H9 (cell line): ENCODE results near the gene FOXJ3. TPM values are rescaled to one million over a fixed set of nuclear protein-coding genes. Genes with fewer than 3 reads are reported as not detected.

Source experiments
- DNase-seq: peaks from one replicate; pipeline ENCODE4 v3.0.0-alpha.2; 2017
- H2AFZ ChIP-seq: one replicate; pipeline ENCODE4 v1.6.1; 2013; ENCODE audit warnings: mild to moderate bottlenecking, low read length, control low read depth, moderate library complexity
- H2AK5ac ChIP-seq: 2 replicates; pipeline ENCODE4 v1.6.1; 2013; ENCODE audit warnings: low read length, control low read depth, mixed read lengths; ENCODE audit not compliant: insufficient read length
- H2BK120ac ChIP-seq: one replicate; pipeline ENCODE4 v1.6.1; 2013; ENCODE audit warnings: low read depth, mild to moderate bottlenecking, low read length, control low read depth, inconsistent platforms; ENCODE audit not compliant: poor library complexity, severe bottlenecking
- H2BK12ac ChIP-seq: 2 replicates; pipeline ENCODE4 v1.6.1; 2013; ENCODE audit warnings: low read length, control low read depth, mixed read lengths, low read depth; ENCODE audit not compliant: insufficient read length
- H2BK15ac ChIP-seq: 2 replicates; pipeline ENCODE4 v1.6.1; 2013; ENCODE audit warnings: low read depth, low read length, control low read depth
- H2BK20ac ChIP-seq: one replicate; pipeline ENCODE4 v1.6.1; 2013; ENCODE audit warnings: low read depth, mild to moderate bottlenecking, low read length, control low read depth, inconsistent platforms; ENCODE audit not compliant: poor library complexity, severe bottlenecking
- H2BK5ac ChIP-seq: 2 replicates; pipeline ENCODE4 v1.6.1; 2013; ENCODE audit warnings: low read length, control low read depth, mixed read lengths; ENCODE audit not compliant: insufficient read length
- H3K14ac ChIP-seq: 2 replicates; pipeline ENCODE4 v1.6.1; 2013; ENCODE audit warnings: low read length, control low read depth; ENCODE audit not compliant: insufficient read depth
- H3K18ac ChIP-seq: 2 replicates; pipeline ENCODE4 v1.6.1; 2013; ENCODE audit warnings: low read depth, mild to moderate bottlenecking, mixed read lengths, low read length, control low read depth; ENCODE audit not compliant: insufficient read length
- H3K23ac ChIP-seq: 2 replicates; pipeline ENCODE4 v1.6.1; 2013; ENCODE audit warnings: low read length, control low read depth, mixed read lengths, low read depth; ENCODE audit not compliant: insufficient read length
- H3K23me2 ChIP-seq: 2 replicates; pipeline ENCODE4 v1.6.1; 2013; ENCODE audit warnings: low read depth, mild to moderate bottlenecking, mixed read lengths, low read length, control low read depth; ENCODE audit not compliant: insufficient read length, poor library complexity, severe bottlenecking
- H3K27ac ChIP-seq: 2 replicates; pipeline ENCODE4 v1.5.1; 2013; ENCODE audit warnings: low read length, control low read depth, mixed read lengths, low read depth; ENCODE audit not compliant: insufficient read length
- H3K27me3 ChIP-seq: 2 replicates; pipeline ENCODE4 v1.6.1; 2013; ENCODE audit warnings: low read length, control low read depth, inconsistent platforms; ENCODE audit not compliant: insufficient read depth
- H3K4ac ChIP-seq: 2 replicates; pipeline ENCODE4 v1.6.1; 2013; ENCODE audit warnings: low read depth, mild to moderate bottlenecking, control low read depth, inconsistent platforms, low read length, moderate library complexity
- H3K4me1 ChIP-seq: 2 replicates; pipeline ENCODE4 v1.6.1; 2013; ENCODE audit warnings: low read length, control low read depth, inconsistent platforms; ENCODE audit not compliant: insufficient read depth
- H3K4me2 ChIP-seq: 2 replicates; pipeline ENCODE4 v1.6.1; 2013; ENCODE audit warnings: low read length, control low read depth, mixed read lengths; ENCODE audit not compliant: insufficient read length, insufficient read depth
- H3K56ac ChIP-seq: 2 replicates; pipeline ENCODE4 v1.6.1; 2013; ENCODE audit warnings: low read depth, mild to moderate bottlenecking, mixed read lengths, low read length, control low read depth; ENCODE audit not compliant: insufficient read length
- H3K79me1 ChIP-seq: 2 replicates; pipeline ENCODE4 v1.6.1; 2013; ENCODE audit warnings: low read depth, mild to moderate bottlenecking, moderate library complexity, low read length, control low read depth, inconsistent platforms; ENCODE audit not compliant: insufficient read depth, poor library complexity, severe bottlenecking
- H3K79me2 ChIP-seq: 2 replicates; pipeline ENCODE4 v1.6.1; 2013; ENCODE audit warnings: low read length, control low read depth, inconsistent platforms; ENCODE audit not compliant: insufficient read depth
- H3K9ac ChIP-seq: 2 replicates; pipeline ENCODE4 v1.6.1; 2013; ENCODE audit warnings: low read length, control low read depth, mixed read lengths; ENCODE audit not compliant: insufficient read length; ENCODE audit errors: extremely low read depth
- H3K9me3 ChIP-seq: one replicate; pipeline ENCODE4 v1.6.1; 2013; ENCODE audit warnings: low read depth, low read length, inconsistent platforms; ENCODE audit not compliant: control insufficient read depth
- H3T11ph ChIP-seq: one replicate; pipeline ENCODE4 v1.6.1; 2013; ENCODE audit warnings: mild to moderate bottlenecking, low read length, control low read depth, inconsistent platforms
- H4K20me1 ChIP-seq: one replicate; pipeline ENCODE4 v1.6.1; 2013; ENCODE audit not compliant: control insufficient read depth, insufficient read length, insufficient read depth
- H4K5ac ChIP-seq: 2 replicates; pipeline ENCODE4 v1.6.1; 2013; ENCODE audit warnings: low read depth, mild to moderate bottlenecking, mixed read lengths, low read length, control low read depth; ENCODE audit not compliant: insufficient read length
- H4K8ac ChIP-seq: replicated peaks from 2 replicates; pipeline ENCODE4 v1.6.1; 2013; ENCODE audit warnings: low read length, control low read depth, mixed read lengths, low read depth; ENCODE audit not compliant: insufficient read length
- H4K91ac ChIP-seq: 2 replicates; pipeline ENCODE4 v1.6.1; 2013; ENCODE audit warnings: low read depth, mild to moderate bottlenecking, moderate library complexity, mixed read lengths, low read length, control low read depth; ENCODE audit not compliant: insufficient read length
- H3K27ac Mint-ChIP-seq, 3 experiments: 2 replicates in 2 of 3; 3 replicates in 1 of 3; pipeline ENCODE4 v1.8.0; 2020 to 2021; ENCODE audit warnings: mixed read lengths in 3 of 3, mild to moderate bottlenecking in 1 of 3, moderate library complexity in 1 of 3
- H3K27me3 Mint-ChIP-seq: 2 replicates; pipeline ENCODE4 v1.8.0; 2021; ENCODE audit warnings: low read depth, mild to moderate bottlenecking, moderate library complexity, mixed read lengths
- H3K36me3 Mint-ChIP-seq, 3 experiments: 2 replicates in 2 of 3; 3 replicates in 1 of 3; pipeline ENCODE4 v1.8.0; 2020 to 2021; ENCODE audit warnings: low read depth in 3 of 3, mixed read lengths in 3 of 3; ENCODE audit not compliant: insufficient read depth in 1 of 3
- H3K4me1 Mint-ChIP-seq, 2 experiments: 2 replicates each; pipeline ENCODE4 v1.8.0; 2020; ENCODE audit warnings: mixed read lengths in 2 of 2
- H3K4me3 Mint-ChIP-seq, 2 experiments: 2 replicates in 1 of 2; 3 replicates in 1 of 2; pipeline ENCODE4 v1.8.0; 2020 to 2021; ENCODE audit warnings: mild to moderate bottlenecking in 2 of 2, mixed read lengths in 2 of 2, moderate library complexity in 1 of 2
- H3K9me3 Mint-ChIP-seq, 2 experiments: 2 replicates in 1 of 2; 3 replicates in 1 of 2; pipeline ENCODE4 v1.8.0; 2020; ENCODE audit warnings: mild to moderate bottlenecking in 2 of 2, mixed read lengths in 2 of 2, moderate library complexity in 1 of 2
- WGBS: extraction: QIAGEN DNeasy Blood & Tissue Kit; methylation state at CpG from one replicate; pipeline ENCODE4 v1.1.7; 2013; ENCODE audit warnings: missing lambda C conversion rate, low lambda C conversion rate, mixed read lengths; ENCODE audit not compliant: insufficient read length; ENCODE audit errors: extremely low coverage; 5-methylcytosine and 5-hydroxymethylcytosine counted together
- total RNA-seq: library from RNA; stranded (reverse); gene quantifications from 2 replicates; pipeline ENCODE4 v1.2.1, GENCODE V29; 2021
- TF ChIP-seq, protein P1 (sequence below): fragments of 200-600 bp; sonication (generic); conservative IDR thresholded peaks from 3 replicates; pipeline ENCODE4 v1.8.0; 2021; ENCODE audit warnings: antibody characterized with exemption, mild to moderate bottlenecking

Gene FOXJ3
- total RNA-seq, 1 experiment from 2014 or later: 49.9 TPM

DNA sequence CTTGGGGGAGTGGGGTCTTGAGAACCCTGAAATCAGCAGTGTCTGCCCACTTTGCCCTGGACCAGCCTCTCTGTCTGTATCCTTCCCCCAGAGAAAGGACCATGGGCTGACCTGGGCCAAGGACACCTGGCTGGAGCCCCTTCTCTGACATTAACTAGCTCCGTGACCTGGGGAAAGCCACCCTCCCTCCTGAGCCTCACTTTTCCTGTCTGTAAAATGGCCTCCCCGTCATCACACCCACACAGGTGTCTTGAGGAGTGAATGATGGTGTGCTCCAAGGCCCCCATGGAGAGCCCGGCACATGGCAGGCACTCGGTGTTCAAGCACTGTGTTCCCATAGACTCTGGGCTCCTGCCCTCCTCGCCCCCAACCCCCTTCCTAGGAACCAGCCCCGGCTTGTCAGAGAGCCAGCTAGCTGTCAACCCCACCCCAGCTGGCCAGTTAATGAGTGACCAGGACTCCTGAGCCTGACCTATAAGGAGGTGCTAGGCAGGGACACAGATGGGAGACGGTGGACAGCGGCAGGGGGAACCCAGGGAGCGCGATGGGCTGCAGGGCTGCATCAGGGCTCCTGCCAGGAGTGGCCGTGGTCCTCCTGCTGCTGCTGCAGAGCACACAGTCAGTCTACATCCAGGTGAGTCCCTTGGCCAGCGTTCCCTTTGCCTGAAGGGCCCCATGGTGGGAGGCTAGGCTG lies 182.0 kb downstream of the FOXJ3 start, which contains the start of gene GUCA2B:
TSS of gene GUCA2B (plus strand) at position 504 of the 694 bp plus-strand sequence. CDS start at position 545, 41 bp downstream.
- H2BK12ac ChIP-seq: no peak within 1 kb of the TSS
- no peak within 1 kb of the TSS for H4K91ac ChIP-seq
- no peak within 1 kb of the TSS for H3K4me2 ChIP-seq
- no peaks in the 10 kb centered on the region for H3K9me3 ChIP-seq
- Mint-ChIP-seq H3K36me3 (no peaks in the 10 kb centered on the region; a peak in 1 of 7 replicates), H3K27ac (peak within 1 kb of the TSS in 1 of 3 experiments; percentile 25; a peak in 1 of 7 replicates), H3K4me1 (no peaks in the 10 kb centered on the region), H3K27me3 (peaks cover 12% of the 10 kb centered on the region), H3K9me3 (no peaks in the 10 kb centered on the region), H3K4me3 (no peak within 1 kb of the TSS)
- no peaks in the 10 kb centered on the region for H3K79me2 ChIP-seq
- TF ChIP-seq, protein P1, sequence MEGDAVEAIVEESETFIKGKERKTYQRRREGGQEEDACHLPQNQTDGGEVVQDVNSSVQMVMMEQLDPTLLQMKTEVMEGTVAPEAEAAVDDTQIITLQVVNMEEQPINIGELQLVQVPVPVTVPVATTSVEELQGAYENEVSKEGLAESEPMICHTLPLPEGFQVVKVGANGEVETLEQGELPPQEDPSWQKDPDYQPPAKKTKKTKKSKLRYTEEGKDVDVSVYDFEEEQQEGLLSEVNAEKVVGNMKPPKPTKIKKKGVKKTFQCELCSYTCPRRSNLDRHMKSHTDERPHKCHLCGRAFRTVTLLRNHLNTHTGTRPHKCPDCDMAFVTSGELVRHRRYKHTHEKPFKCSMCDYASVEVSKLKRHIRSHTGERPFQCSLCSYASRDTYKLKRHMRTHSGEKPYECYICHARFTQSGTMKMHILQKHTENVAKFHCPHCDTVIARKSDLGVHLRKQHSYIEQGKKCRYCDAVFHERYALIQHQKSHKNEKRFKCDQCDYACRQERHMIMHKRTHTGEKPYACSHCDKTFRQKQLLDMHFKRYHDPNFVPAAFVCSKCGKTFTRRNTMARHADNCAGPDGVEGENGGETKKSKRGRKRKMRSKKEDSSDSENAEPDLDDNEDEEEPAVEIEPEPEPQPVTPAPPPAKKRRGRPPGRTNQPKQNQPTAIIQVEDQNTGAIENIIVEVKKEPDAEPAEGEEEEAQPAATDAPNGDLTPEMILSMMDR: no peak
- H3K9ac ChIP-seq: no peak within 1 kb of the TSS
- no peak within 1 kb of the TSS for H3K14ac ChIP-seq
- H3K27ac ChIP-seq: no peak within 1 kb of the TSS
- H2BK15ac ChIP-seq: no peak within 1 kb of the TSS
- no peak within 1 kb of the TSS for H2BK120ac ChIP-seq
- H3K56ac ChIP-seq: no peak within 1 kb of the TSS
- no peak within 1 kb of the TSS for H3K4ac ChIP-seq
- H4K20me1 ChIP-seq: no peaks in the 10 kb centered on the region
- H3K18ac ChIP-seq: no peak within 1 kb of the TSS
- H3K27me3 ChIP-seq: no peaks in the 10 kb centered on the region
- H3T11ph ChIP-seq: no peak within 1 kb of the TSS
- H4K5ac ChIP-seq: no peak within 1 kb of the TSS
- no peak within 1 kb of the TSS for H3K23ac ChIP-seq
- H2BK5ac ChIP-seq: no peak within 1 kb of the TSS
- H2BK20ac ChIP-seq: no peak within 1 kb of the TSS
- no peak within 1 kb of the TSS for H2AFZ ChIP-seq
- H3K4me1 ChIP-seq: no peaks in the 10 kb centered on the region
- H4K8ac ChIP-seq: no peak within 1 kb of the TSS
- no peak for DNase-seq
- no peaks in the 10 kb centered on the region for H3K79me1 ChIP-seq
- no peak within 1 kb of the TSS for H2AK5ac ChIP-seq
- H3K23me2 ChIP-seq: no peaks in the 10 kb centered on the region
- WGBS: no CpG with 5 or more reads among the region's 12 CpGs
